VCaP (cell line): Measurements from ENCODE around the gene CHL1.

Source experiments
- H3K27ac ChIP-seq: fragments of 450-650 bp; 2 replicates; pipeline ENCODE4 v1.5.1; 2017
- CTCF ChIP-seq: fragments of 450-650 bp; conservative IDR thresholded peaks from 2 replicates; pipeline ENCODE4 v1.5.1; 2017; ENCODE audit warnings: mild to moderate bottlenecking, moderate library complexity

The CHL1 gene

GRCh38 chr3:184976-185375 is 11.6 kb upstream of the CHL1 start:
- no peak for TF ChIP-seq CTCF
- H3K27ac ChIP-seq: no peak overlapping the region

- no peak overlapping the region for H3K27ac ChIP-seq
- no peak for TF ChIP-seq CTCF
Observed at GRCh38 chr3:192215-192929, 4.2 kb upstream of the CHL1 start.

GRCh38 chr3:194001-194400 is 2.6 kb upstream of the CHL1 start:
- TF ChIP-seq CTCF: no peak
- no peak overlapping the region for H3K27ac ChIP-seq

- TF ChIP-seq CTCF: no peak
- H3K27ac ChIP-seq: no peak overlapping the region
Observed at GRCh38 chr3:194421-194820, 2.1 kb upstream of the CHL1 start.

GRCh38 chr3:195666-196065 is 897 bp upstream of the CHL1 start:
- TF ChIP-seq CTCF: peak; percentile 20; the same call in 1 of the 2 replicates
- H3K27ac ChIP-seq: no peak overlapping the region

- no peak for TF ChIP-seq CTCF
- no peak overlapping the region for H3K27ac ChIP-seq
Observed at GRCh38 chr3:197149-197827, 725 bp downstream of the CHL1 start.

- H3K27ac ChIP-seq: no peak overlapping the region
Observed at GRCh38 chr3:197828-198491, 1.4 kb downstream of the CHL1 start.

More at GRCh38 chr3:197828-198491, 1.4 kb downstream of the CHL1 start:
- no peak for TF ChIP-seq CTCF
